IPS DF 4.7 (cell line): ENCODE data around the gene SNRNP200.

Experiments used
- DNase-seq: peaks from one replicate; pipeline ENCODE4 v3.0.0-alpha.2; 2013; ENCODE audit warnings: low spot score; ENCODE audit errors: extremely low read depth

The SNRNP200 gene

DNA sequence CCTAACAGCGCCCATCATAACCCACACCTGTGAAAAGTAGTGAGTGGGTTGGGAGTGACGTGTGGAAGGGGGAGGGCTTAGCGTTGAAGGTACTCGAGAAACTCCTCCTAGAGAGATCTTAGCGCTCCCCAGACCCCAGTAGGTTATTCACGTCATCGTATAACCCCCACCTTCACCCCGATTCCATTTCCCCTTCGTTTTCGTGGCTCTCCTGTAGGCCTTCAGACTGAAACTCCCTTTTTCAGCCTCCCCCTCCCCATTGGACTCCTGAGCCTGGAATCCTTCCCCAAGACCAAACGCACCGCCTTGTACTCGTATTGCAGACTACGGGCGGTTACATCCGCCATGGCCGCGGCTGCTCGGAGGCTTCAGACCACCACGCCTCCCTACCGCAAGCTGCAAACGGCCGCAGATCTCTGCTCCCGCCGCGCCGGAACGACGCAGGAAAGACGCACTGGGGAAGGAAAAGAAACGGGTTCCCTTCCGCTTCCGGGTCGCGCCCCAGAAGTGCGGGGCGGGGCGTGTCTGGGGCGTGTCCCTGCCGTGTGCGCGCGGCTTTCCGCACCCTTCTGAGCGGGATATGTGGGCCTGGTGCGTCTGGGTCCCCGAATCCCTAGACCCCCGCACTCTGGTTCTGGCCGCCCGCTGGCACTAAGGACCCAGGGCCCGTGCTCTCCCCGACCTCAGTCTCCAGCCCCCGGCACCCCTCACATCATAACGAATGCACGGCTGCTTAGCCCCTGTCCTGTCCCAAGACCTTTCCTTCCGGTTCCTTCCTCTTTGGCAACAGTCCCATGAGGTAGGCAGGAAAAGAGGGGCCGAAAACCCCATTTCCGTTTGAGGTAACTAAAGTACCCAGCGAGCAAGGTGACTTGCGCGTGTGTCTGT, at the start of gene SNRNP200:
Gene SNRNP200, minus strand, starts transcription at position 456 of the 888 bp plus-strand sequence. Its CDS starts 109 bp downstream, at position 347.
- DNase-seq = no peak

- DNase-seq = no peak
Observed at GRCh38 chr2:96354492-96354891, 49.1 kb upstream of the SNRNP200 start.

DNA sequence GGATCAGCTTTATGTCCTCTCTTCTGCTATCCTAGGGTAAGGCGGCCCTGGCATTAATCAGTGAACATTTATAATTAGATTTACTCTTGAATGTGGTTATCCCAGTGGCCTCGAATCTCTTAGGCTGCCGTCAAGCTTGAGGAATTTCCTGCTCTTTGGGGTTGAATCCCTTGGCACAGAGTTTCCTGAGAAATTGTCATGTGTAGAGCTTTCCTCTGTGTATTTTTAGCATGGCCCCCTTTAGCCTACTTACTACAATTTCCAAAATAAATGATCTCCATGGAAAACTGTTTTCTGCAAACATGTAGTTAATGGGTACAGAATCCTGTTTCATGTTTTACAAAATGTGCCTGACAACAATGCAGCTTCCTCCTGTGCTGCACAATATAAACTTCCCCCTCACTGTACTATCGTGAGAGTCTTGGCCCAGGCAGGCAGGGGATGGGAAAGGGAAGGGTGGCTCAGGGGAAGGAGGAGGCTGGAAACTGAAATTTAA, 48.3 kb upstream of the SNRNP200 start:
- no peak for DNase-seq

DNA sequence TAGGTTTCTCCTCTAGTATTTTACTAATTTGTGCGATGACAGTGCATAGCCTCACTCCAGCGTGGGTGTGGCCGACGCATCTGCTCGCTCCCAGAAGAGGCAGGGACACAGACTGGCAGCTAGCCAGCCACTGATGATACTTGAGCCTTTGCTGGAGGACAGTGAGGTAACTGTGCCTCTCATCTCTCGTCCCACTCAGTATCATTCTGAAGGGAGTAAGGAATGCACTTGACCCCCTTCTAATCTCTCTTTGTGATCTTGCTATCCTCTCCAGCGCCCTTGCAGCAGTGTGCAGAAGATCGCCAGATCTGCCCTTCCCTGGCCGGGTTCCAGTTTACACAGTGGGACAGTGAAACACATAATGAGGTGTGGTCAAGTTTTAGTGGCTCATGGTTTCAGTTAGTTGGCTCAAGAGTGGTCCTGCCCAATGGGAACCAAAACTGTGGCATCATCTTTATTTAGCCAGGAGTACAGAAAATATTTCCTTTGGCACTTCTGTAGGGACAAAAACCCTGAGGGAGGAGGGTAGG, 47.8 kb upstream of the SNRNP200 start:
- no peak for DNase-seq

GRCh38 chr2:96347395-96347794, 42.0 kb upstream of the SNRNP200 start:
- no peak for DNase-seq

DNA sequence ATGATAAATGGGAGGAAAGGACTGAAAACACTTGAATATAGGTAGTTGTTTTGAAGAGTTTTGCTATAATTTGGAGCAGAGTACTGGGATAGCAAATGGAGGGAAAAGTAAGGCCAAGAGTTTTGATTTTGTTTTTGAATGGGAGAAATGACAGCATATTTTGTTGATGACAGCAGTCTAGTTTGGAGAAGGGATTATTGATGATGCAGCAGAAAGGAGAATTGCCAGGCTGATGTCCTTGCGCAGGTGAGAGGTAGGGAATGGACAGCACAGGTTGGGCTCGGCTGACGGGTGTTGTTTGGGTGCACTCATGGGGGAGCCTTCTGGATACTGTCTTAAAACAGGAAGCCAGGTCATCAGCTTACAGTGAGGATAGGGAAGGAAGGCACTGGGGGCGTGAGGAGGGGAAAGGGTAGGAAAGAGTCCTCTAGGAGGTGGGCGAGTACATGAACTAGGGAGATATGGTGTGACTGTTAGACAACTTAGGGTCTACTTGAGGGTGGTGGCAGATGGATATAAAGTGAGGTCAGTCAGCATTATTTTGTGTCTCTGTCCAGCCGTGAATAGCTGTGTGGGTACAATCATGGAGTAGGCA, 40.6 kb upstream of the SNRNP200 start:
- no peak for DNase-seq

- DNase-seq = no peak
Observed at GRCh38 chr2:96345438-96345837, 40.1 kb upstream of the SNRNP200 start.

DNA sequence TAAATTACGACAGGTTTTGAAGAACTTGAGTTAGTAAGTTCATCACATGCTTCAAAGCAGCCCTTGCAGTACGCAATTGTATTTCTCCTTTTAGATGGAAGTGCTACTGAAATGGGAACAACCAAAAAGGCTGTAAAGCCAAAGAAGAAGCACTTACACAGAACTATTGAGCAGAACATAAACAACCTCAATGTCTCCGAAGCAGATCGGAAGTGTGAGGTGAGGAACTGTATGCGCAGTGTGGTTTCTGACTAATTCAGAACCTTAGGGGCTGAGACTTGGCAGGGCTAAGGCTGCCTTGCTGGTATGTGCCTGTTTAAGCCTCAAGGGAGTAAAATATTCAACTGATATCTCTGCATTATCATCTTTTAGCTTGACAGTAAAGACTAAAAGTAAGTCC, 38.7 kb upstream of the SNRNP200 start:
- DNase-seq = no peak

- no peak for DNase-seq
Observed at GRCh38 chr2:96342085-96342484, 36.7 kb upstream of the SNRNP200 start.

DNA sequence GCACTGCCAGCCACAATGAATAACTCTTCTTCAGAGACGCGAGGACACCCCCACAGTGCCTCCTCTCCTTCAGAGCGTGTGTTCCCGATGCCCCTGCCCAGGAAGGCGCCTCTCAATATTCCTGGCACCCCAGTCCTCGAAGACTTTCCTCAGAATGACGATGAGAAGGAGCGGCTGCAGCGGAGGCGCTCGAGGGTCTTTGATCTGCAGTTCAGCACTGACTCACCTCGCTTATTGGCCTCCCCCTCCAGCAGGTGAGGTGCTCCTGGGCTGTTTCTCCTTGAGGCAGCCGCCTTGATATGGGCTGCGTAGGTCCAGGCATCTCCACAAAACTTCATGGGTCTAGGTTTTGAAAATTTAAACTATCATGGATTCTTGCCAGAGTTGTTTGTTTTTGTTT, 36.3 kb upstream of the SNRNP200 start:
- DNase-seq = no peak

DNA sequence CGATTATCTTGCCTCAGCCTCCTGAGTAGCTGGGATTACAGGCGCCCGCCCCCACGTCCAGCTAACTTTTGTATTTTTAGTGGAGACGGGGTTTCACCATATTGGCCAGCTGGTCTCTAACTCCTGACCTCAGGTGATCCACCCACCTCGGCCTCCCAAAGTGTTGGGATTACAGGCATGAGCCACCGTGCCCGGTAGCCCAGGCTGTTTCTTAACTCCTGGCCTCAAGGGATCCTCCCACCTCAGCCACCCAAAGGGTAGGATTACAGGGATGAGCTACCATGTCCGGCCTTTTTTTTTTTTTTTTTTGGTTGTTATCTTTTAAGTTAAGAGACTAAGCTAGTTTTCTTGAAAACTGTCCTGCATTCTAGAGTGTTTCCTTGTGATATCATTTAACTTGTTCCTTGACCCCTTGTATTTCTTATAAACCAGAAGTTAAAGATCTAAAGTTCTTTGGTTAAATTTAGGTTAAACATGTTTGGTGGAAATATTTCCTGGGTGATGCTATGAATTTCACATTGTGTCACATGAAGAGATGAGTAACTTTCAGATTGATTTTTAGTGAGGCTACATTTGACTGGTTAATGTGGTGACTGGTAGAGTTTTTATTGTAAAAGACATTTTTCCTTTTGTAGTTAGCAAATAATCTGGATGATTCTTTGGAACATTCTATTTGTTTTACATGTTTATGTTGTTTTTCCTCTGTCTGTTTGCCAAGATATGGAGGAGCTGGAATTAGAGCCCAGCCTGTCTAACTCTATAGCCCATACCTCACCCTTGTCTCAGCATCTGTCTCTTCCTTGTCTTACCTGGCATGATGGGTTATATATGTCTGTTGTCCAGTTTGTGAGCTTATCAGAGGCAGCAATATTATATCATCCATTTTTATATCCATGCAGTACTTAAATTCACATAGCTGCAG, 35.4 kb upstream of the SNRNP200 start:
- no peak for DNase-seq

DNA sequence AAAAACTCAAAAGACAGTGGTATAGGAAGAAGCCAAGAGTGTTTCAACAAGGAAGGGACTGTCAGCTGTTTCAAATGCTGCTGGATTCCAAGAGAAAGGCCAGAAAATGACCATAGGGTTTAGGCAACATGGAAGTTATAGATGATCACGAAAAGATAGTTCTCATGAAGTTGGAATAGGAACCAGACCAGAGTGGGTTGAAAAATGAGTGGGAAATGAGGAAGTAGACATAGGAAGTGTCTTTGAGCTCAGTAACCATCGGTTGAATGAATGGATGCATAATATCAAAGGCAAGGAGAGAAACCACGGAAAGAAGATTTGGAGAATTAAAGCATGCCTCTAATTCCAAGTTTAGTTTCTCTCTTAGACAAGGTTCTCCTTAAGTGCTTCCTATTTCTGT, 31.5 kb upstream of the SNRNP200 start:
- DNase-seq = no peak

- no peak for DNase-seq
Observed at GRCh38 chr2:96336104-96336775, 30.9 kb upstream of the SNRNP200 start.

GRCh38 chr2:96333708-96334107, 28.4 kb upstream of the SNRNP200 start:
- DNase-seq = no peak

- no peak for DNase-seq
Observed at GRCh38 chr2:96330407-96330806, 25.1 kb upstream of the SNRNP200 start.

DNA sequence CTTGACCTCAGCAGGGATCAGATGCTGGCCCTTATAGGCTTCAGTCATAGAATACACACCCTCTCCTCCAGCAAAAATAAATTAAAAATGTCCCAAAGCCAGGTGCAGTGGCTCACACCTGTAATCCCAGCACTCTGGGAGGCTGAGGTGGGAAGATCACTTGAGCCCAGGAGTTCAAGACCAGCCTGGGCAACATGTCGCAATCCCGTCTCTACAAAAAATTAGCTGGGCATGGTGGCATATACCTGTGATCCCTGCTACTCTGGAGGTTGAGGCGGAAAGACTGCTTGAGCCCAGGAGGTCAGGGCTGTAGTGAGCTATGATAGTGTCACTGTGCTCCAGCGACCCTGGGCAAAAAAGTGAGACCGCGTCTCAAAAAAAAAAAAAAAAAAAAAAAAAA, 24.5 kb upstream of the SNRNP200 start:
- no peak for DNase-seq

DNA sequence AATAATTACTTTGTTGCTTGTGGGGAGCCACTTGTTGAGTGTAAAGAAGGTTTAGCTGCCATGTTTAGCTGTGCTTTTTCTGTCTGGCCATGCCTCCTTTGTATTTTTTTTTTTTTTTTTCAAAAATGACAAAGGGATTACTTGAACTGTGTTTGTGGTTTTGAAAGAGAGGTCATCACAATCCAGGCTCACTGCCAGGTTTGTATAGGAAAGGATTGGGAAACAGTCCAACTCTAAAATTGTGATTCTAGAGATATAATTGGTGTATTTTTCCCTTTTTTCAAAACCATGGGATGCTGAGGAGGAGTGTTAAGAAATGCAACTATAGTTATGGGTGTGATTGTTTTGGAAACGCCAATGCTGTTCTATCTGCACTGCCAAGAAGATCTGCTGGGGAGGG, 24.1 kb upstream of the SNRNP200 start:
- DNase-seq = no peak

GRCh38 chr2:96326990-96327820, 21.9 kb upstream of the SNRNP200 start:
- no peak for DNase-seq

DNA sequence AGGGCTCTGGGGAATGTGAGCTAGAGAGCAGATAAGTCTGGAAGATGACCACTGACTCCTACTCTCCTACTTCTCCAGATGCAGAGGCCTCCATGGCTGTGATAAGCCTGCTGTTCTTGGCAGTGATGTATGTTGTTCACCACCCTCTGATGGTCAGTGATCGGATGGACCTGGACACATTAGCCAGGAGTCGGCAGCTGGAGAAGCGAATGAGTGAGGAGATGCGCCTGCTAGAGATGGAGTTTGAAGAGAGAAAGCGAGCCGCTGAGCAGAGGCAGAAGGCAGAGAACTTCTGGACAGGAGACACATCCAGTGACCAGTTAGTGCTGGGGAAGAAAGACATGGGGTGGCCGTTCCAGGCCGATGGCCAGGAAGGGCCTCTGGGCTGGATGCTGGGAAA, 21.2 kb upstream of the SNRNP200 start:
- DNase-seq = no peak

- no peak for DNase-seq
Observed at GRCh38 chr2:96325884-96326255, 20.5 kb upstream of the SNRNP200 start.
